HepG2 (cell line): ENCODE data around the gene THRSP. TPM values are rescaled to one million over a fixed set of nuclear protein-coding genes. Genes with fewer than 3 reads are reported as not detected.

ENCODE experiments used
- ATAC-seq: fragments of 200-7000 bp; cut with Tn5 transposase; 3 replicates; pipeline ENCODE4 v1.9.1; 2020; ENCODE audit warnings: mild to moderate bottlenecking, moderate library complexity
- BruUV-seq: library from RNA; stranded (reverse); fragments of 400-500 nt; replicated peaks from 2 replicates; lab custom pipeline; 2021; lab: Mats Ljungman, UMichigan
- CTCF ChIA-PET: fragments of 300-600 bp; formaldehyde crosslinking; extraction: SDS; loops from one replicate; lab custom pipeline; 2021; ENCODE audit warnings: low total read pairs, inconsistent platforms, low intra/inter-chr PET ratio; lab: Yijun Ruan, JAX
- POLR2A ChIA-PET: fragments of 350-600 bp; sonication (Branson Sonifier 250); formaldehyde crosslinking; loops from one replicate; lab custom pipeline; 2020; ENCODE audit warnings: antibody characterized with exemption, inconsistent platforms; lab: Yijun Ruan, JAX
- DNase-seq: peaks from one replicate; pipeline ENCODE4 v3.0.0-alpha.2; 2015; ENCODE audit warnings: low spot score
- FAIRE-seq: peaks from 3 replicates; lab custom pipeline; 2011; peaks lifted over from hg19 to GRCh38; lab: Jason Lieb, UNC
- H2AFZ ChIP-seq: one replicate; pipeline ENCODE4 v1.6.1; 2011; ENCODE audit warnings: low read length, inconsistent platforms
- H3K27ac ChIP-seq: fragments of 300-600 bp; 3 replicates; pipeline ENCODE4 v1.8.0; 2011; ENCODE audit warnings: mixed run types, mild to moderate bottlenecking, mixed read lengths, low read length, inconsistent platforms; ENCODE audit not compliant: insufficient read depth; ENCODE audit errors: extremely low read length
- H3K27me3 ChIP-seq, 2 experiments: fragments of 200-600 bp in 1 of 2; 2 replicates in 1 of 2; 3 replicates in 1 of 2; pipeline versions ENCODE4 v1.6.0 to v1.8.0; 2011; ENCODE audit warnings: low read length in 2 of 2, mild to moderate bottlenecking in 2 of 2, moderate library complexity in 2 of 2, inconsistent platforms in 1 of 2; ENCODE audit not compliant: insufficient read depth in 2 of 2, control insufficient read depth in 1 of 2
- H3K36me3 ChIP-seq, 2 experiments: fragments of 200-600 bp in 1 of 2; replicated peaks in 1 of 2; 2 replicates in 1 of 2; 3 replicates in 1 of 2; pipeline versions ENCODE4 v1.5.1 to v1.8.0; 2011; ENCODE audit warnings: low read length in 2 of 2, inconsistent platforms in 1 of 2; ENCODE audit not compliant: insufficient read depth in 2 of 2, control insufficient read depth in 1 of 2
- H3K4me1 ChIP-seq: 2 replicates; pipeline ENCODE4 v1.5.1; 2012; ENCODE audit warnings: low read length, inconsistent platforms; ENCODE audit not compliant: insufficient read depth
- H3K4me2 ChIP-seq: 2 replicates; pipeline ENCODE4 v1.6.0; 2011; ENCODE audit warnings: low read depth, low read length, inconsistent platforms
- H3K4me3 ChIP-seq, 3 experiments: fragments of 200-600 bp in 1 of 3; sonication (generic), shearing (Covaris generic) in 1 of 3; replicated peaks in 1 of 3; 2 replicates each; pipeline ENCODE4 v1.5.1; 2011 to 2016; ENCODE audit warnings: low read length in 3 of 3, inconsistent platforms in 2 of 3, low read depth in 2 of 3, mild to moderate bottlenecking in 2 of 3, control low read depth in 1 of 3, mixed read lengths in 1 of 3; ENCODE audit not compliant: insufficient read depth in 1 of 3
- H3K79me2 ChIP-seq: one replicate; pipeline ENCODE4 v1.6.1; 2011; ENCODE audit warnings: low read length, inconsistent platforms; ENCODE audit not compliant: insufficient read depth
- H3K9ac ChIP-seq: 2 replicates; pipeline ENCODE4 v1.6.0; 2011; ENCODE audit warnings: mild to moderate bottlenecking, low read depth, low read length, inconsistent platforms; ENCODE audit not compliant: insufficient read depth
- H3K9me3 ChIP-seq: 2 replicates; pipeline ENCODE4 v1.5.1; 2012; ENCODE audit warnings: mild to moderate bottlenecking, low read length
- H4K20me1 ChIP-seq: 2 replicates; pipeline ENCODE4 v1.6.0; 2011; ENCODE audit warnings: inconsistent platforms, mild to moderate bottlenecking, low read length, moderate library complexity; ENCODE audit not compliant: insufficient read depth
- ATF6 ChIP-seq: sonication (generic); formaldehyde crosslinking; conservative IDR thresholded peaks from 2 replicates; pipeline ENCODE4 v1.4.0; 2020; ENCODE audit warnings: missing genetic modification reagents
- BCL6 ChIP-seq: IDR thresholded peaks from 2 replicates; pipeline ENCODE4 v1.6.1; 2016; ENCODE audit warnings: missing genetic modification reagents, missing compliant biosample characterization
- FOSL2 ChIP-seq: sonication (generic); formaldehyde crosslinking; IDR thresholded peaks from 2 replicates; pipeline ENCODE4 v1.4.0; 2020; ENCODE audit warnings: missing genetic modification reagents
- FOXA1 ChIP-seq, 2 experiments: fragments of 450-650 bp in 1 of 2; sonication (generic) in 1 of 2; formaldehyde crosslinking in 1 of 2; IDR thresholded peaks; 2 replicates each; pipeline versions ENCODE4 v1.4.0 to v1.6.1; 2016 to 2020; ENCODE audit warnings: missing genetic modification reagents in 1 of 2
- FOXA3 ChIP-seq: IDR thresholded peaks from 2 replicates; pipeline ENCODE4 v1.6.1; 2016; ENCODE audit warnings: missing genetic modification reagents, missing compliant biosample characterization
- HMG20A ChIP-seq: IDR thresholded peaks from 2 replicates; pipeline ENCODE4 v1.6.1; 2016; ENCODE audit warnings: borderline replicate concordance
- HMGXB3 ChIP-seq: sonication (generic); formaldehyde crosslinking; IDR thresholded peaks from 2 replicates; pipeline ENCODE4 v1.4.0; 2020; ENCODE audit warnings: missing genetic modification reagents, borderline replicate concordance
- MAX ChIP-seq: IDR thresholded peaks from 2 replicates; pipeline ENCODE4 v1.6.1; 2012; ENCODE audit warnings: inconsistent platforms
- MTF2 ChIP-seq: sonication (generic); formaldehyde crosslinking; IDR thresholded peaks from 2 replicates; pipeline ENCODE4 v1.5.0; 2020; ENCODE audit warnings: missing genetic modification reagents, borderline replicate concordance
- MZF1 ChIP-seq: sonication (generic); formaldehyde crosslinking; IDR thresholded peaks from 2 replicates; pipeline ENCODE4 v1.8.1; 2023; ENCODE audit warnings: mild to moderate bottlenecking, missing genetic modification reagents, borderline replicate concordance
- PTBP1 ChIP-seq: fragments of 200-400 bp; formaldehyde crosslinking; IDR thresholded peaks from 2 replicates; pipeline ENCODE4 v1.6.1; 2018; ENCODE audit warnings: low read length, low read depth; ENCODE audit not compliant: poor library complexity, severe bottlenecking
- SAP130 ChIP-seq: IDR thresholded peaks from 2 replicates; pipeline ENCODE4 v1.6.1; 2016; ENCODE audit warnings: low read depth
- SOX13 ChIP-seq, 3 experiments: fragments of 450-650 bp in 1 of 3; sonication (generic) in 1 of 3; formaldehyde crosslinking in 1 of 3; IDR thresholded peaks in 2 of 3; conservative IDR thresholded peaks in 1 of 3; 2 replicates each; pipeline versions ENCODE4 v1.5.0 to v1.6.1; 2016 to 2020; ENCODE audit warnings: antibody characterized with exemption in 1 of 3, mild to moderate bottlenecking in 1 of 3, missing compliant biosample characterization in 1 of 3, missing genetic modification reagents in 1 of 3, moderate library complexity in 1 of 3
- ZNF362 ChIP-seq: sonication (generic); formaldehyde crosslinking; IDR thresholded peaks from 2 replicates; pipeline ENCODE4 v1.4.0; 2020; ENCODE audit warnings: missing genetic modification reagents, mild to moderate bottlenecking, borderline replicate concordance
- ZNF451 ChIP-seq: sonication (generic); formaldehyde crosslinking; IDR thresholded peaks from 2 replicates; pipeline ENCODE4 v1.5.0; 2020; ENCODE audit warnings: mild to moderate bottlenecking, missing genetic modification reagents
- ZNF878 ChIP-seq: sonication (generic); formaldehyde crosslinking; IDR thresholded peaks from 2 replicates; pipeline ENCODE4 v1.8.1; 2023; ENCODE audit warnings: mild to moderate bottlenecking, missing genetic modification reagents, moderate library complexity
- ZSCAN22 ChIP-seq: sonication (generic); formaldehyde crosslinking; IDR thresholded peaks from 2 replicates; pipeline ENCODE4 v1.4.0; 2020; ENCODE audit warnings: mild to moderate bottlenecking, missing genetic modification reagents
- WGBS: methylation state at CpG from one replicate; pipeline ENCODE4 v1.1.6; 2017; ENCODE audit warnings: low lambda C conversion rate; 5-methylcytosine and 5-hydroxymethylcytosine counted together
- in situ Hi-C: cut with HindIII; loops from 2 replicates; pipeline ENCODE4 v1.10.0; 2017; ENCODE audit warnings: low pct_unique_long_range_greater_than_20kb; ENCODE audit not compliant: extremely low pct_ligation_motif_present
- intact Hi-C: fragments of 100-400 bp; cut with micrococcal nuclease; formaldehyde crosslinking; loops from one replicate; pipeline ENCODE4 v1.10.0; 2022; ENCODE audit not compliant: unreplicated experiment
- polyA plus RNA-seq, 8 experiments: library from polyadenylated mRNA; depleted of rRNA in 3 of 8; stranded (reverse) in 7 of 8; unstranded in 1 of 8; fragments of >200 nt; fragmentation: Illumina TruSeq in 4 of 8; extraction: Trizol in 4 of 8; gene quantifications; 2 replicates each; pipeline versions ENCODE4 v1.2.1 to v1.2.3, GENCODE V29; 2011 to 2016; ENCODE audit warnings: low read depth in 4 of 8, missing spikeins in 1 of 8, mixed read lengths in 1 of 8; ENCODE audit not compliant: insufficient read depth in 1 of 8
- total RNA-seq, 5 experiments: library from RNA; depleted of rRNA; stranded (reverse); fragments of >200 nt; fragmentation: Illumina TruSeq; extraction: Trizol; gene quantifications; 2 replicates each; pipeline ENCODE4 v1.2.3, GENCODE V29; 2016; ENCODE audit warnings: low read depth in 1 of 5

THRSP gene
- total and polyA plus RNA-seq, 2 of the 13 experiments (the other 11 are each of a cell fraction or from before 2014, with no cell fraction given), result 0.13 to 0.58 TPM

GRCh38 chr11:78033040-78033439, 30.6 kb upstream of the THRSP start:
- ChIA-PET POLR2A (no interaction called here), CTCF (no interaction called here)
- Histone ChIP-seq H3K27me3 (no peaks in the 10 kb centered on the region), H3K4me2 (no peak overlapping the region; the same call in 1 of the 2 replicates), H3K36me3 (no peaks in the 10 kb centered on the region), H3K79me2 (no peaks in the 10 kb centered on the region), H4K20me1 (no peaks in the 10 kb centered on the region), H3K4me1 (peaks cover 92% of the 10 kb centered on the region), H3K27ac (no peak overlapping the region), H2AFZ (no peak overlapping the region), H3K9ac (no peak overlapping the region), H3K9me3 (no peaks in the 10 kb centered on the region), H3K4me3 (no peak overlapping the region)
- WGBS, result 0% methylated on average over 4 of the region's 4 CpGs
- intact Hi-C loops, result no loop called here
- ATAC-seq (peak; percentile 39), FAIRE-seq (peak; percentile 67), DNase-seq (peak; percentile 68)
- no TSS peak for BruUV-seq
- in situ Hi-C loops, result no loop called here
- TF ChIP-seq FOXA1 (IDR thresholded peaks at IDR 0.05) (no peak), FOXA1 (CRISPR knock-in tag; IDR thresholded peaks at IDR 0.05) (peak; percentile 69), MZF1 (CRISPR knock-in tag) (peak; percentile 93; the same call in 1 of the 2 replicates), FOSL2 (CRISPR knock-in tag) (0 out of 2 replicates have a peak, but pooled peaks have one; percentile 21), MTF2 (CRISPR knock-in tag) (no peak), SOX13 (IDR thresholded peaks at IDR 0.05) (no peak), SOX13 (CRISPR knock-in tag; conservative IDR thresholded peaks at IDR 0.05 in 1 of 2, IDR thresholded peaks at IDR 0.05 in 1 of 2) (peak in 1 of 2 experiments; percentile 53; a peak in 1 of 4 replicates), ZNF362 (CRISPR knock-in tag) (no peak), ZNF878 (no peak), HMGXB3 (CRISPR knock-in tag) (no peak), MAX (peak; percentile 51; the same call in 1 of the 2 replicates), BCL6 (CRISPR knock-in tag) (peak; percentile 45; the same call in 1 of the 2 replicates), SAP130 (CRISPR knock-in tag) (peak; percentile 48; the same call in 1 of the 2 replicates), HMG20A (CRISPR knock-in tag) (0 out of 2 replicates have a peak, but pooled peaks have one; percentile 42), FOXA3 (CRISPR knock-in tag) (peak; percentile 70), ZSCAN22 (CRISPR knock-in tag) (no peak), ZNF451 (no peak), PTBP1 (no peak), ATF6 (CRISPR knock-in tag) (no peak)
